Adipocyte (in vitro differentiated cells): ENCODE measurements around the gene ZNF688.
A peak's percentile ranks its signal among the peaks of the same experiment; 100 is the strongest.
"Not testable (repeated sequence)": the region's sequence is repeated elsewhere in the genome, so short reads cannot be mapped to it uniquely, and the experiment has no call there.

Experiments used
- DNase-seq: peaks from one replicate; pipeline ENCODE4 v3.0.0-alpha.2; 2015; ENCODE audit warnings: low read depth
- H3K27me3 ChIP-seq: replicated peaks from 2 replicates; pipeline ENCODE4 v1.7.0; 2013; ENCODE audit warnings: mild to moderate bottlenecking, low read length, moderate library complexity; ENCODE audit not compliant: control insufficient read depth, insufficient read depth
- H3K36me3 ChIP-seq: 2 replicates; pipeline ENCODE4 v1.7.0; 2013; ENCODE audit warnings: low read length, mild to moderate bottlenecking, moderate library complexity; ENCODE audit not compliant: control insufficient read depth, insufficient read depth, severe bottlenecking
- H3K4me1 ChIP-seq: 2 replicates; pipeline ENCODE4 v1.7.0; 2013; ENCODE audit warnings: mild to moderate bottlenecking, low read length, moderate library complexity; ENCODE audit not compliant: control insufficient read depth, insufficient read depth
- H3K4me3 ChIP-seq: 2 replicates; pipeline ENCODE4 v1.7.0; 2013; ENCODE audit warnings: mild to moderate bottlenecking, low read length, moderate library complexity
- H3K9ac ChIP-seq: 2 replicates; pipeline ENCODE4 v1.7.0; 2013; ENCODE audit warnings: mild to moderate bottlenecking, low read length, moderate library complexity
- H3K9me3 ChIP-seq: 2 replicates; pipeline ENCODE4 v1.7.0; 2013; ENCODE audit warnings: mild to moderate bottlenecking, low read length, moderate library complexity; ENCODE audit not compliant: control insufficient read depth

Gene ZNF688

GRCh38 chr16:30553393-30553899 lies 18.1 kb downstream of the ZNF688 start:
- Histone ChIP-seq H3K36me3 (peaks cover 14% of the 10 kb centered on the region), H3K4me1 (peaks cover 12% of the 10 kb centered on the region), H3K9me3 (no peaks in the 10 kb centered on the region), H3K9ac (no peak overlapping the region), H3K4me3 (no peak overlapping the region), H3K27me3 (no peaks in the 10 kb centered on the region)
- no peak for DNase-seq

GRCh38 chr16:30552956-30553355 lies 18.6 kb downstream of the ZNF688 start:
- Histone ChIP-seq H3K9ac (no peak overlapping the region), H3K36me3 (peaks cover 14% of the 10 kb centered on the region), H3K4me1 (peaks cover 12% of the 10 kb centered on the region), H3K9me3 (no peaks in the 10 kb centered on the region), H3K27me3 (no peaks in the 10 kb centered on the region), H3K4me3 (no peak overlapping the region)
- DNase-seq: no peak

- H3K4me3 ChIP-seq: no peak overlapping the region
- DNase-seq: no peak
- no peaks in the 10 kb centered on the region for H3K9me3 ChIP-seq
- peaks cover 8% of the 10 kb centered on the region for H3K4me1 ChIP-seq
- no peaks in the 10 kb centered on the region for H3K27me3 ChIP-seq
- H3K9ac ChIP-seq: no peak overlapping the region
- H3K36me3 ChIP-seq: peaks cover 14% of the 10 kb centered on the region
Observed at GRCh38 chr16:30551781-30552180, 19.7 kb downstream of the ZNF688 start.

- H3K4me1 ChIP-seq: peaks cover 8% of the 10 kb centered on the region
- no peaks in the 10 kb centered on the region for H3K27me3 ChIP-seq
- no peak overlapping the region for H3K4me3 ChIP-seq
- no peak for DNase-seq
- no peaks in the 10 kb centered on the region for H3K9me3 ChIP-seq
- H3K36me3 ChIP-seq: no peaks in the 10 kb centered on the region
- no peak overlapping the region for H3K9ac ChIP-seq
Observed at GRCh38 chr16:30548416-30549253, 22.9 kb downstream of the ZNF688 start.

- no peak for DNase-seq
- Histone ChIP-seq H3K9ac (no peak overlapping the region), H3K27me3 (no peaks in the 10 kb centered on the region), H3K4me1 (peaks cover 14% of the 10 kb centered on the region), H3K4me3 (no peak overlapping the region), H3K9me3 (no peaks in the 10 kb centered on the region), H3K36me3 (no peaks in the 10 kb centered on the region)
Observed at GRCh38 chr16:30546115-30546514, 25.4 kb downstream of the ZNF688 start.

- no peak overlapping the region for H3K9ac ChIP-seq
- H3K9me3 ChIP-seq: no peaks in the 10 kb centered on the region
Observed at GRCh38 chr16:30543067-30543466, 28.4 kb downstream of the ZNF688 start.

GRCh38 chr16:30541502-30542329 lies 29.8 kb downstream of the ZNF688 start:
- H3K9ac ChIP-seq: peak overlapping the region; percentile 40
- peaks cover 11% of the 10 kb centered on the region for H3K4me1 ChIP-seq
- no peak overlapping the region for H3K4me3 ChIP-seq
- DNase-seq: peak; percentile 8
- no peaks in the 10 kb centered on the region for H3K36me3 ChIP-seq
- no peaks in the 10 kb centered on the region for H3K9me3 ChIP-seq
- H3K27me3 ChIP-seq: no peaks in the 10 kb centered on the region

More at GRCh38 chr16:30543067-30543466, 28.4 kb downstream of the ZNF688 start:
- Histone ChIP-seq H3K4me1 (peaks cover 11% of the 10 kb centered on the region), H3K4me3 (no peak overlapping the region), H3K36me3 (no peaks in the 10 kb centered on the region), H3K27me3 (no peaks in the 10 kb centered on the region)
- DNase-seq: no peak

GRCh38 chr16:30540916-30541464 lies 30.5 kb downstream of the ZNF688 start:
- not testable (repeated sequence) for H3K4me3 ChIP-seq, H3K36me3 ChIP-seq, DNase-seq, H3K9me3 ChIP-seq, H3K27me3 ChIP-seq
- Histone ChIP-seq H3K4me1 (peaks cover 13% of the 10 kb centered on the region), H3K9ac (peak overlapping the region; percentile 40)

GRCh38 chr16:30539986-30540526 lies 31.5 kb downstream of the ZNF688 start:
- not testable (repeated sequence) for DNase-seq, H3K9ac ChIP-seq, H3K4me3 ChIP-seq, H3K9me3 ChIP-seq, H3K27me3 ChIP-seq, H3K36me3 ChIP-seq
- peaks cover 22% of the 10 kb centered on the region for H3K4me1 ChIP-seq

- no peaks in the 10 kb centered on the region for H3K36me3 ChIP-seq
- no peaks in the 10 kb centered on the region for H3K27me3 ChIP-seq
- no peak overlapping the region for H3K4me3 ChIP-seq
- DNase-seq: no peak
- no peak overlapping the region for H3K9ac ChIP-seq
- peaks cover 22% of the 10 kb centered on the region for H3K4me1 ChIP-seq
- H3K9me3 ChIP-seq: no peaks in the 10 kb centered on the region
Observed at GRCh38 chr16:30539000-30539964, 32.2 kb downstream of the ZNF688 start.
